NCI-H526 treated with DMSO at 0.1 percent for 48 hours (cell line): ENCODE data around the gene AKR1A1.
A peak's percentile ranks its signal among the peaks of the same experiment; 100 is the strongest.
"Not testable (repeated sequence)": the region's sequence is repeated elsewhere in the genome, so short reads cannot be mapped to it uniquely, and the experiment has no call there.

Source experiments
- DNase-seq: peaks from one replicate; lab custom pipeline; 2025; lab: John Stamatoyannopoulos, UW

AKR1A1 gene

DNA sequence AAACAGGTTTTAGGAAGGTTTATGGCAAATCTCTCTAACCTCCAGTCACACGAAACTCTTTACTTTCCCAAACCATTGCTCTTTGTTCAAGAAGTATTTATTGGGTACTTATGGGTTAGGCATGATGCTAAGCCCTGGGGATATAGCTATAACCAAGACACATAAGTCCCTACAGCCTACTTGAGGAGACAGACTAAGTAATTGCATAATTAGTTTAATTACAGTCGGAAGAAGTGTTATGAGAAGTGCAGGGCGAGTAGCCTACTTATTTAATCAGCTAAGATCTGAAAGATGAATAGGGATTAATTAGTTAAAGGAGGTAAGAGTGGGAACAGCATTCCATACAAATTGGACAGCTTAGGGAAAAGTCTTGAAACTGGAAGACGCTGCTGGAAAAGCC is 20.0 kb downstream of the AKR1A1 start:
- no peak for DNase-seq

DNA sequence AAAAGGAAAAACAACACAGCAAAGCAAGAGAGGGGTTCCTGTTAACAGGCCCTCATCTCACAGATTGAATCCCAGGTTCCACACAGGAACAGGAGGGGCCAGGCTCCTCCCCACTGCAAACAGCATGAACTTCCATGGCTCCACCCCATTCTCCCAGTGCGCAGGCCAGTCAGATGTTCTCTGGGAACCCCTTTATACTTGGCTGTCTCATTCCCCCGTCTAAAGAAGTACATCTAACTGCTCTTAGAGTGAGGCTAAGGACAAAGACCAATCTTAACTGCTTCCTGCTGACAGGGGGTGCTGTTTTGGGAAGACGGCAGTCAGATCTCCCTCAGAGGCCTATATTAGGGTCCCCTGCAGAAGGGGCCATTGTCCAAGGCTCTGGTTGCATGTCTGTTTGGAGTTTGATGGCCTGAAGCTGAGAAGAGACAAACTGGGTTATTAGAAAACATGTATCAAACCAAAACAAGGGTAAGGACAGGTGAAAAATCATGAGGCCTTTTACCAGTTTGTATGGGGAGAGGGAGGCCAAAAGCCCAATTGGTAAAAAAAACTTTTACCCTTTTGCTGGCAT is 22.7 kb downstream of the AKR1A1 start:
- DNase-seq: no peak

DNA sequence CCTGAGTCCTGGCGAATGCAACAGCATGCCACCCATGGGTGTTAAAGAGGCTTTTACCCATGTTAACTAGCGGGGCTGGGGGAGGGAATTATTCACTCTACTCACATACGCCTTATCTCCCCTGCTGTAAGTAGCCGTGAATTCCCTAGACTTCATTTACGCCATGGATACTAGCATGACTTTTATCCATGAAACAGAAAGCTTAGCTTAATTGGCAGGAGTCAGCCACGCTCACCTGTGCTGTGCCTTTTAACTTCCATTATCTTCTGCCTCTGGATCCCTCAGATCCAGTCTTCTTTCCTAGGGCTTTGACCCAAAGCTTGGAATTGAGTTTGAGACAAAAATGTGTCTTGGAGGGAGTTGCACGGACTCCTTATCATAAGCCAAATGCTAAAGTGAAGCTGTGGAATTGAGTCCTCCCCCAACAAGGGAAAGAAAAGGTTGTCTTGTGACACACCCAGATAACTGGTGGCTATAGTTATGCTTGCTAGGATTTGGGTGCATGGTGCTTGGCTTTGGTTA is 23.5 kb downstream of the AKR1A1 start:
- DNase-seq: no peak

DNA sequence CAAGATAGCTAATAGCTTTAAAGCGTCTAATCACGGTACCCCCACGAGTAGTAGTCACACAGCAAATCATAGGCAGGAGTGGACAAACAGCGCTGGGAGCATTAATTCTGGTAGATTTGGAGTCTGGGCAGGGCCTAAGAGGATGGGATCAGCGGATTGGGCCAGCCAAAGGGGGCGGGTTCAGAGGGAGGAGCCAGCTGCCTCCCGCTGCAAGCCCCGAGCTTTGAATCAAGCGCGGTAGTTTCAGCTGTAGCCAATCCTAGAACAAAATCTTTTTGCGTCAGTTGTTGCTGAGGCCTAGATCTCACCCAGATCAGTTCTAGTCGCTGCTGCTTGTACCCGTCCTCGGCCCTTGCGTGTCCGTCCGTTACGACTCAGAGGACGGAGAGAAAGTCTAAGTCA is 32.6 kb downstream of the AKR1A1 start:
- peak; percentile 99 for DNase-seq

DNA sequence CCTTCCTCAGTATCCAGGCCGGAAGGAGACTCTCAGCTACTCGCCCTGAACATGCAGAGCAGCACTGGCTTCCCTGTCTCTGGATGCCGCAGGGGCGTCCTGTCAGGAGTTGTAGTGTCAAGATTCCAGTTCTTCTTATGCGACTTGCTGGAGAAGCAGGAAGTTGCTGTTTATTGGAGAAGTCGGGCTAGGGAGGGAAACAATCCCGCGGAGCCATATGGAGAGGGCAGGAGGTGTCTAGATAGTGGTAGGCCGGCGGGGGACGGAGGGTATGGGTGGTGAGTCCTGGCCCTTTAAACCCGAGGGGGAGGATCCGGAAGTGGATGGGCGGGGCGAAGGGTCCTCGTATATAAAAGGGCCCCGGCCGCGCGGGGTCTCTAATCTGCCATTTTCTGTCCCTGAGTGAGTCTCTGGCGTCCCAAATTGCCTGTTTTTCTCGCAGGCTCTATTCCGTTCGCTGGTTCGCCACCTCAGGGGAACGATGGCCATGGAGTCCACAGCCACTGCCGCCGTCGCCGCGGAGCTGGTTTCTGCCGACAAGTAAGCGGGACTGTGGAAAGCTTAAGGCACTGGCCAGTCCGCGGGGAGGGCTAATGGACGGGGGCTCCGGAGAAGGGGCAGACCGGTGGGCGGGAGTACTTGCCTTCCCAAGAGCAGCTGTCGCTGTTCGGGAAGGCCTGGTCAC is 33.2 kb downstream of the AKR1A1 start, which contains the start of gene NASP:
TSS of gene NASP (plus strand) at position 376 of the 685 bp plus-strand sequence. CDS start at position 482, 106 bp downstream.
- peak; percentile 87 for DNase-seq

DNA sequence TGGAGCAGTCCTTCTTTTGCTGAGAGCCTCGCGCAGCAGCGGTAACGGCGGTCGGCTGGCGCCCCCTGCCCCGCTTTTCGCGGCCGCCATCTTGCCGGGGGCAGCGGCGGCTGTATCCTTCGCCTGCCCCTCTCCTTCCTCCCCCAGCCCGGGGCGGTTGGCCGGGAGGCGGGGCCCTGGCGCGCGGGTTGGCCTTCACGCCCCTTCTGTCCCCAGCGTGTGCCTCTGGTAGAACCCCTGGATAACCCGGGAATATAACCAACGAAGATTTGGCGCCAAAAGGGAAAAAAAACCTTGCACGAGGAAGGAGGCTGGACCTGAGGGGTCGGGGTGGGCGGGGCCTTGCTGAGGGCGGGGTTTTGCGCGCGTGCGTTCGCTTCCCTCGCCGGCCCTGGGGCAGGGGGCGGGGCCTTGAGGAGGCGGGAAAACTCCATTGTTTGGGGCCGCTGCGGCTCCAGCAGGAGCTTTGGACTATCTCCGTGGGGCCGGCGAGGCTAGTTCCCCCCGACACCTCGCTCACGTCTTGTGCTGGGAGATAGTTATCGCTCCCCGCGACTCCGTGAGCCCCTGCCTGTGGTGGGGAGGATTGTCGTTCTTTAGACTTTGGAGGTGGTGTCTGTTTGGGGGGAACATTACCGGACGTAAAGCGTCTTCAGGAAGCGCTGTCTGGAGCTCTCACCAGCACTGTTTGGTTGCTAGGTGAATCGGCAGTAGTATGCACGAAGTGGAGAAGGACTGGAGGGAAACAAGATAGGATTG is 33.9 kb downstream of the AKR1A1 start:
- peak; percentile 92 for DNase-seq

DNA sequence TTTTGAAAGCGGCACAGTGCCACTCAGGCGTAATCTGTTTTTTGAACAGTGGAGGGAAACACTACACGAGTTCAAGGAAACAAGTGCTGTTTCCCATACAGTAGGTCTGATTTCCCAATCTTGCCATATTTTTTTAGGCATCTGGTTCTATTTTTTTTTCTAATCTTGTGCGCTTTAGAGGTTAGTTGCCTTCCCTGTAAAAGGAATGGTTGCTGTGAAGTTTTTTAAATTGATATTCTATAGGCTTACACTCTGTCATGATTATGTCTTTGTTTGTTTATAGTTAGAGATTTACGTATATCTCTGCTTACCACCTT is 34.4 kb downstream of the AKR1A1 start:
- no peak for DNase-seq

DNA sequence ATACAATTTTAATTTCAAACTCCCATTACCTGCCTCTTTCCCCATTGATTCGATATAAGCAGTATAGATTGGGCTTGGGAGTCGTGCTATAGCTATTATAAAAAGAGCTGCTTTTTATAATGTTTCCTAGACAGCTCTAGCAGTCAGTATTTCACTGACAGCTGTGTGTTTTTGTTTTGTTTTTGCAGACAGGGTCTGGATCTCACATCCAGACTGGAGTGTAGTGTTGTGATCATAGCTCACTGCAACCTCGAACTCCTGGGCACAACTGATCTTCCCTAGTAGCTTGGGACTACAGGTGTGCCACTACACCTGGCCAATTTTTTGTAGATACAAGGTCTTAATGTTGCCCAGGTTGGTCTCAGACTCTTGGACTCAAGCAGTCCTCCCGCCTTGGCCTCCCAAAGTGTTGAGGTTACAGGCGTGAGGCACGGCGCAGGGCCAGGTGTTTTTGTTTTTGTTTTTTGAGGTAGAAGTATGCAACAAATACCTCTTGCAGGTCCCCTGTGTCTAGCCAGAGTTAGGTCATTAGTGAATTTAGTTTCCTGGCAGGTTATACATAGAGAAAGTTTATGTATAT is 35.0 kb downstream of the AKR1A1 start:
- DNase-seq: no peak

DNA sequence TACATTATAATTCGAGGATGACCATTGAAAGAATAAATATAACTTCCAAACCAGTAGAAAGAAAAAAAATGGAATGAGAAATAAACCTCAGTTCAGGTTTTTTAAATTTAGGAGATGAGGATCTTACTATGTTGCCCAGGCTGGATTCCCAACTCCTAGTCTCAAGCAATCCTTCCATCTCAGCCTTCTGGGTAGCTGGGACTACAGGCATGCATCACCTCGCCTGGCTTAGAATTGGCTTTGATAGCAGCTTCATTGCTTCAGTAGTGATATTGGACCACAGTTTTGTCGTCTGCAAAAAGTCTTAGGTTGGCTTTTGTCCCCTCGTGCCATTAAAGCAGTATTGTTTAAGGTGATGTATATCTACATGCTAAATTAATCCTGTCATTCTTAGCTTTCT is 36.1 kb downstream of the AKR1A1 start:
- DNase-seq: no peak

DNA sequence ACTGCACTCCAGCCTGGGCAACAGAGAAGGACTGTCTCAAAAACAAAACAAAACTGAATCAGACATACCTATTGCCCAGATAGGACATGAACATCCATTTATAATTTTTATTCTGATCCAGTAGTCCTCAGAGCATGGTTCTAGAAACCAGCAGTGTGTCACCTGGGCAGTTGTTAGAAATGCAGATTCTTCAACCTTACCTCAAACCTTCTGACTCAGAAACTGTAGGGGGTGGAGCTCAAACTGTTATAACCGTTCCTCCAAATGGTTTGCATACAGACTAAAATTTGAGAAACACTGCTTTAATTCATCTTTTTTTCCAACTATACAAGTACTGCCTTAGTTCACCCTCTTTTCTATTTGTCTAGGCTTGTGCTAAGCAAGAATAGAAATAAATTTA is 39.2 kb downstream of the AKR1A1 start:
- peak; percentile 17 for DNase-seq

DNA sequence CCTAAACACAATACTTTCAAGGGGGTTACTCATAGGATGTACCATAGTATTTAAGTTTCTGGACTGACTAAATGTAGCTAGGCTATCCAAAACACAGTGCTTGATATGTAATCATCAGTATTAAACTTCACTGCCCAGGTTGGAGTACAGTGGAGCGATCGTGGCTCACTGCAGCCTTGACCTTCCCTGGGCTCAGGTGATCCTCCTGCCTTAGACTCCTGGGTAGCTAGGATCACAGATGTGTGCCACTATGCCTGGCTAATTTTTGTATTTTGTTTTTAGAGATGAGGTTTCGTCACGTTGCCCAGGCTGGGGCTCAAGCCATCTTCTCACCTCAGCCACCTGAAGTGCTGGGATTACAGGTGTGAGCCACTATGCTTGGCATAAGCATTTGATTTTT is 43.8 kb downstream of the AKR1A1 start:
- DNase-seq: no peak

DNA sequence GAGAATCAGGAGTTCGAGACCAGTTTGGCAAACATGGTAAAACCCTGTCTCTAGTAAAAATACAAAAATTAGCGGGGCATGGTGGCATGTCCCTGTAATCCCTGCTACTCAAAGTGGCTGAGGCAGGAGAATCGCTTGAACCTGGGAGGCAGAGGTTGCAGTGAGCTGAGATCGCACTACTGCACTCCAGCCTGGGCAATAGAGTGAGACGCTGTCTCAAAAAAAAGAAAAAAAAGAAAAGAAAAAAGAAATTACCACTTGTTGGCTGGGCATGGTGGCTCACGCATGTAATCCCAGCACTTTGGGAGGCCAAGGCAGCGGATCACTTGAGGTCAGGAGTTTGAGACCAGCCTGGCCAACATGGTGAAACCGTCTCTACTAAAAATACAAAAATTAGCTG is 46.1 kb downstream of the AKR1A1 start:
- not testable (repeated sequence) for DNase-seq

DNA sequence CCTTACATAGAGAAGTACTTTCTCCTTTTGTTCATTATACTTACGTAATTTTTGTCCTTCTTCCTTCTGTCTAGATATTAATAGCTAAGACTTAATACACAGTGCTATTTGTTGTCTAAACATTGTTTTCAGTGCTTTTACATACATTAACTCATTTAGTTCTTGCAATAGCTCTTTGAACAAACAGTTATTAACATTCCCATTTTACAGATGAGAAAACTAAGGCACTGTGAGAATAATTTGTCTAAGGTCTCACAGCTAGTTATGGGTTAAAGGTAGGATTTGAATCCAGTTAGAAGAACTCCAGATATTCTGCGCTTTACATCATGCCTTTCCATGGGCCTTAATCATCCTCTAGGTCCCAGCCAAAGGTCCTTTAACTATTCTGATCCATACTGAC is 53.6 kb downstream of the AKR1A1 start:
- no peak for DNase-seq

DNA sequence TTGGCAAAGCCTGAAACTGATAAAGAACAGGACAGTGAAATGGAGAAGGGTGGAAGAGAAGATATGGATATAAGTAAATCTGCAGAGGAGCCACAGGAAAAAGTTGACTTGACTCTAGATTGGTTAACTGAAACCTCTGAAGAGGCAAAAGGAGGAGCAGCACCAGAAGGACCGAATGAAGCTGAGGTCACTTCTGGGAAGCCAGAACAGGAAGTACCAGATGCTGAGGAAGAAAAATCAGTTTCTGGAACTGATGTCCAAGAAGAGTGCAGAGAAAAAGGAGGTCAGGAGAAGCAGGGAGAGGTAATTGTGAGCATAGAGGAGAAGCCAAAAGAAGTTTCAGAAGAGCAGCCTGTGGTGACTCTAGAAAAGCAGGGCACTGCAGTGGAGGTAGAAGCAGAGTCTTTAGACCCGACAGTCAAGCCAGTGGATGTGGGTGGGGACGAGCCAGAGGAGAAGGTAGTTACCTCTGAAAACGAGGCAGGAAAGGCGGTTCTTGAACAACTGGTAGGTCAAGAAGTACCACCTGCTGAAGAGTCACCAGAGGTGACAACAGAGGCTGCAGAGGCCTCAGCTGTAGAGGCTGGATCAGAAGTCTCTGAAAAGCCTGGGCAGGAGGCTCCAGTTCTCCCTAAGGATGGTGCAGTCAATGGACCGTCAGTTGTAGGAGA is 56.9 kb downstream of the AKR1A1 start:
- DNase-seq: no peak

DNA sequence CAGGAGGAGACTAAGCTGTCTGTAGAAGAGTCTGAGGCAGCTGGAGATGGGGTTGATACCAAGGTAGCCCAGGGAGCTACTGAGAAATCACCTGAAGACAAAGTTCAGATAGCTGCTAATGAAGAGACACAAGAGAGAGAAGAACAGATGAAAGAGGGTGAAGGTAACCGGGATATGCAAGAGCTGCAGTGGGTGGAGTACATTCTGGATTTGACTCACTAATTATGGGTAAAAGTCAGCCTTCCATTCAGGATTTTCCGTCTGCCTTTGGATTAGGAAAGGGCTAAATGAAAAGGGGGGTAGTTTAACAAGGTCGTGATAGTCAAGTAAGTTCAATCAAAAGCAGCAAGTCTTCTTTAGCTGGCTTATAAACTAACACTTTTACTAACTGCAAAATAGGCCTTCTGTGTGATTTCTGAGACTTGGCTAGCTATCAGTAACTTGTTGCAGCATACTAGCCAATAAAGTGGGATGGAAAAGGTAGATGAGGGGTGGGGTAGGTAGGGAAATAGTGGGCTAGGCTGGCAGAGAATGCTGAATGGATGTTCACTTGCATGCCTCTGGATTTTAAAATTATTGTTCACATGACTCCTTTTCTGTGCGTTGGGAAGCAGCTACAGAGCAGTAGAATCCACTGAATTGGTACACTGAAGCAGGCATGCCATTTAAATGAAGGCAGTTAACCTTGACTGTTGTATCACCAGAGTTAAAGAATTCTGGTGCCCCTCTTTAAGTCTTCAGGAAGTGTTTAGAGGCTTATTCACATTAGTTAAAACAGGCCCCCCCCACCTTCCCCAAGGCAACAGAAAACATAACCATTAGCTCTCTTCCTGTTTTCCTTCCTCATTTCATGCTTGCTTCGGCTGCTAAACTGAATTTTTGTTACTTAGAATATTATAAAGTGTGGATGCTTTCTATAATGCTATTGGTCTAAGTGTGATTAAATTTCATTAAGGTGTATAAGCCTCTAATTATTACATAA is 57.8 kb downstream of the AKR1A1 start:
- no peak for DNase-seq

DNA sequence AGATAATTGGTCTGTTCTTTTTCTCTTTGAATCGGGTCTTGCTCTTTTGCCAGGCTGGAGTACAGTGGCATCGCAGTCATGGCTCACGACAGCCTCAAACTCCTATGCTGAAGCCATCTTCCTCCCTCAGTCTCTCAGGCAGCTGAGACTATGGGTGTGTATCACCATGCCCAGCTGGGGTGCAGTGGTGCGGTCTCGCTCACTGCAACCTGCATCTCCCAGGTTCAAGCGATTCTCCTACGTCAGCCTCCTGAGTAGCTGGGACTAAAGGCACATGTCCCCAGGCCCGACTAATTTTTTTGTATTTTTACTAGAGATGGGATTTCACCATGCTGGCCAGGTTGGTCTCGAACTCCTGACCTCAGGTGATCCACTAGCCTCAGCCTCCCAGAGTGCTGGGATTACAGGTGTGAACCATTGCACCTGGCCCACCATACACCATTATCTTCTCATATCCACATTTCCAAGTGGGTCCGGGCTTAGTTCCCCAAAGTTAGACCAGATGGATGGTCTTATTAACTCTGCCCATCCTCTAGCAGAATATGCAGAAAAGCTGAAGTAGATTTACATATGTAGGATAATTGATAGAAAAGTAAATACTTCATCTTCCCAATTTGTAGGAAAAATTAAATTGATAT is 60.1 kb downstream of the AKR1A1 start:
- DNase-seq: no peak

DNA sequence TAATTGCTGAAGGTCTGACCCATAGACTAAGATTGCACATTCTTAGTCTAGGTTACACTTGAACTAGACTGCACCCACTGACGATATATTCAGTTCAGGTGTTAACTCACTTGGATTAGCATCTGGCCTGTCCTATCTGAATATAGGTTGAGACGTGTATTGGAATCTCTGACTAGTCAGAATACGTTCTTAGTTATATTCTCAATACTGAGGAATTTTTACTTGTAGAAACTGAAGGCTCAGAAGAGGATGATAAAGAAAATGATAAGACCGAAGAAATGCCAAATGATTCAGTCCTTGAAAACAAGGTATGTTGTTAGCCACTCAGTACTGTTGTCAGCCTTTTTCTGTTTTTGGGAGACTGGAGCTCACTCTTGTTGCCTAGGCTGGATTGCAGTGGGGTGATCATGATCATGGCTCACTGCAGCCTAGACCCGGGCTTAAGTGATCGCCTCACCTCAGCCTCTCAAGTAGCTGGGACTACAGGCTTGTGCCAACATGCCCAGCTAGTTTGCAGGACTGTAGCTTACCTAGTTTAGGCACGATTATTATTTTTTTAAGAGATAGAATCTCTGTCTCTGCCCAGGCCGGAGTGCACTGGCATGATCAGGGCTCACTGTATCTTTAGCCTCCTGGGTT is 62.4 kb downstream of the AKR1A1 start:
- DNase-seq: no peak

DNA sequence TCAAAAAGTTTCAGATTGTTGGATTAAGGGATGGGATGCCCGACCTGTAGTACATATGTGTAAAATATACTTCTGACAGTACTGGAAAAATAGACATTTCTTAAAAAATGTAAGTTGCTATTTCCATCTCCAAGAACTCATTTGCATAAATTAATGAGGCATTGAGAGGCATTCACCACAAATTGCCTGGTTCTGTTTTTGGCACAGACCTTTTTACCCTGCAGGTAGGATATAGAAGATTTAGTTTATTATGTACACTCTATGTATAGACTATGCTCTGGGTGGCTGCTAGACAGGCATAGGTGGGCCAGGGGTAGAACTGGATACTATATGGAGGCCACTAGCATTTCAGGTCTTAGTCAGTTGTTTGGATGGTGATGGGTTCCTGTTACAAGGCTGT is 65.3 kb downstream of the AKR1A1 start:
- peak; percentile 81 for DNase-seq

DNA sequence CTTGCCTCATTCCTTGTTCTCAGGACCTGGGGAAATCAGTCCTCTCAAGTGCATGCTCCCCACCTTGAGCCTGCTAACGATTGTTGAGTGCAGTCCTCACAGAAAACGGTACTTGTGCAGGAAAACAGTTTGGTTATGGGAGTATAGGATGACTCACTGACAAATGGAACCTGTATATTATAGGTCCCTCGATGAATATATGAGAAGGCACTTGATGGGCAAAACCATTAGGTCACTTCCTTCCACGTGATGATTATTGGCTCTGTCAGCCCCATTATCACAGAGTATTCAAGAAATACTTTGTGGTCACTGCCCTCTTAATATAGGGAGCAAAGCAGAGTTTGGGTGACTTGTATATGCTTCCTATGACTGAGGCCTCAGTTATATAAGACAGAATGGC is 67.0 kb downstream of the AKR1A1 start:
- DNase-seq: no peak
